ENCODE data around the gene MTF2.
A peak's percentile ranks its signal among the peaks of the same experiment; 100 is the strongest.
"Not testable (repeated sequence)": the region's sequence is repeated elsewhere in the genome, so short reads cannot be mapped to it uniquely, and the experiment has no call there.

The MTF2 gene

DNA sequence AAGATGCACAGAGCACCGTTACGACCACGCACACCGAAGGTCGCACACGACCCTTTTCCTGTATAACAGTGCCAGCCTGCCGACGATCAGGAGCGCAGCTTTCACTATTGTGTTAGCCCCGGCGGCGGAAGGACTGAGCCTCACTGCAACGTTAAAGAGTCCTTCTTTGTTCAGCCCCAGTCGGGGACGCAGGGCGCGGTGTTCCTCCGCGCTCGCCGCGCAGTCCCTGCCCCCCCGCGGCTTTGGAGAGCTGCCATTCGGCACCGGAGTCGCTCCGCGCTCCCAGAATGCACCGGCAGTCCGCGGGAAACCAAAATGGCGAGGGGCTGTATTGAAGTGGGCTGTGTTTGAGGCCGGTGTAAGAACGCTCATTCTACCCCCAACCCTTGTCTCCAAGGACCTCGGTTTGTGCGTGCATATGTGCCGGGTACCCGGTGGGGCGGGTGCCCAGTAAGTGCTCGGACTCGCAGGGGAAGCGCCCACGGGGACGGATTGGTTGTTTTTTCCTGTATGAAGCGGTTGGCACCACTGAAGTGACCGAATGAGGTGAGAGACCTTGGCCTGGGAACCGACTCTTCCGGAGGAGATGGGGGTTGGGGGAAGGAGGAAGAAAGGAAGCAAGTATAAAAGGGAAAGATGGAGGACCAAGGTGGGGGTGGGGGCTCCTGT lies at the start of gene MTF2:
Gene MTF2, plus strand, starts transcription at position 298 of the 669 bp plus-strand sequence. Its CDS starts 244 bp downstream, at position 542.
- peak; percentile 82 for DNase-seq (ENCODE audit: low spot score)

DNA sequence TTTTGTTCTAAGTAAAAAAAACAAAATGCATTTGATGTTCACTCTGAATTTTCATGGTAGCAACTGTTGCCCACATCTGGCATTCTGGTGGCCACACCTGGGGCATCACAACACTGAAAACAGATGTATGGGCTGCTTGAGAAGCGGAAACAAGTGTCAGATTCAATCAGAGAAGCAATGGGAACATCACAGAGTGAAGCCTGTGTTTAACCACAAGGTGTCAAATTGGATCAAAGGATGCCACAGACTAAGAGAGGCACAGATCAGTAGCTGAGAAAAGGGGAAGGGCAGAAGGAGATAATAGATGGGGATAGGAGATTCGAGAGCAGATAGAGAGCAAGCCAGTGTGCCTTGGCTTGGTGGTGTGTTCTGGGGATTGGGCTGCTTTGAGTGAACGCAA lies 49.8 kb upstream of the MTF2 start:
- no peak for DNase-seq (ENCODE audit: low spot score)

DNA sequence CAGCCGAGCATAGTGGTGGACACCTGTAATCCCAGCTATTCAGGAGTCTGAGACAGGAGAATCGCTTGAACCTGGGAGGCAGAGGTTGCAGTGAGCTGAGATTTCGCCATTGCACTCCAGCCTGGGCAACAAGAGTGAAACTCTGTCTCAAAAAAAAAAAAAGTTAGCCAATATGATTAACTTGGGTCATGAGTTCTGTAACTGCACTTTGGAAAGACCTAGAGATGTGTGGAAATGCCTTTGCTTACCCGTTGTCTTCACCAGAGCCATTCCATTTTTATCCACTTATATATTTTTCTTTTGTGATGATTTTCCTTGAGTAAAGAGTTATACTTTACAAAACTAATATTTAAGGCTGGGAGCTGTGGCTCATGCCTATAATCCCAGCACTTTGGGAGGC lies 48.9 kb upstream of the MTF2 start:
- DNase-seq (ENCODE audit: low spot score), result not testable (repeated sequence)

DNA sequence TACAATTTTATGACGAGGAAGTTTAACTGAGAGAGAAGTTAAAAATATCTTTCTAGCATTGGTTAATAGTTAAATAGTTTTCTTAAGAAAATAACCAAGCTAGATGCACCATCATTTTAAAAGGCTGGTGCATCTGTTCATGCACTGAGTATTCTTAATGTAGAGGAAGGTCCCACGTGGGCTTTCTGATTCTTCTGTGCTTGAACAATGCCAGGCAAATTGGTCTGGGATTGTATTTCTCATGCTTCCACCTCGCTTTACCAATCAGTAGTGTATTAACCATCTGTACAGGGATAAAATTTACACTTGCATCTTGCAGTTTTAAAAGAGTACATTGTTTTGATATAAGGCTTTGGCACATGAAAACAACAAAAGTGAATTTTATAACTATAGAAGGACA lies 47.4 kb upstream of the MTF2 start:
- no peak for DNase-seq (ENCODE audit: low spot score)

DNA sequence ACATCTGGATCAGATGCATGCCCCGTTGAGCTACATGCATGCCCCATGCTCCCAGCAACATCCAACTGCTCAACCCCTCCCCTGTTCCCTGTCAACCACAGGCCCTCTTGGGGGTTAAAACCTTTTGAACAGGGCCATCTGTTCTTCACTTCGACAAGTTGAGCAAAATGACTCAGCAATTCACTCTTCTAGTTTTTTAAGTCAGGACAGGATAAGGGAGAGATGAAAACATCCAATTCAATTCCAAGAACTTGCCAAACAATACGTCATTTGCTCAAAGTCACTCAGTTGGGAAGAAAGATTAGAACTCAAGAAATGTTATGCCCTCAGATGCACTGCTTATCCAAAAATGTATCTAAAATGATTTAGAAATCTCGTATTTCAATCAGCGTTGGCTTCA lies 46.1 kb upstream of the MTF2 start:
- no peak for DNase-seq (ENCODE audit: low spot score)

DNA sequence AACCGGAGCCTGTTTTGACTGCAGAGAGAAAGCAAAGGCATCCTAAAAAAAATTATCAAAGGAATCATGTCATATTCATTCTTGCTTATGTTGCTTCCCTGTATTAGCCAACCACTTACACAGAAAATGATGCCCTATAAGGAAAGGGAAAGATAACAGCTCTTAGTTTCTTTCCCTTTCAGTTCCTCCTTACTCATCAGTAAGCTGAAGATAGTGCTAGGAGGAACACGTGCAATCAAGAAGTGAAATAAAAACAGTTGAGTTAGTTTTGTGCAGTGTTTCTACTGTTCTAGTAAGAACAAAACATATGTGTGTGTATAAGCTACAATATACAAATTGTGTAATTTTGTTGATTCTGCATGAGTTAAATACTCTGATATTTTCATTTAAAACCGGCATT lies 45.3 kb upstream of the MTF2 start:
- no peak for DNase-seq (ENCODE audit: low spot score)

DNA sequence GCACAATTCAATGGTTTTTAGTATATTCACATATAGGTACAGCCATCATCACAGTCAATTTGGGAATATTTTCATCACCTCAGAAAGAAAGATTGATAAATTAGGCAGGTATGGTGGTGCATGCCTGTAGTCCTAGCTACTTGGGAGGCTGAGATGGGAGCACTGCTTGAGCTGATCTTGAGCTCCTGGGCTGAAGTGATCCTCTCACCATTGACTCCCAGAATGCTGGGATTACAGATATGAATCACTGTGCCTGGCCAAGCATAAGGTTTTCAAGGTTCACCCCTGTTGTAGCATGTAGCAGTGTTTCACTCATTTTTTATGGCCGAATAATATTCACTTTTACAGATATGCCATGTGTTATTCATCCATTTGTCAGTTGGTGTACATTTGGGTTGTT lies 44.7 kb upstream of the MTF2 start:
- DNase-seq (ENCODE audit: low spot score), result no peak

DNA sequence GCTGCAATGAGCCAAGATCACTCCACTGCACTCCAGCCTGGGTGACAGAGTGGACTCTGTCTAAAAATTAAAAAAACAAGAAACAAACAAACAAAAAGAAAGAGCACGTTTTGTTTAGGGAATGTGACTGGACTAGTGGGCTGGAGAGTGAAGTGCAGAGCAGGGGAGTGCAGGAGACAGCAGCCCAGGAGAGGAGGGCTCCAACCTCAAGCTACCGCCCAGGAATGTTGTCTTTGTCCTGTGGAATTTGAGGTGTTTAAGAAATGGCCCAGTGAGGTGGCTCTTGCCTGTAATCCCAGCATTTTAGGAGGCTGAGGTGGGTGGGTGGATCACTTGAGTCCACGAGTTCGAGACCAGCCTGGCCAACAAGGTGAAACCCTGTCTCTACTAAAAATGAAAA lies 42.4 kb upstream of the MTF2 start:
- DNase-seq (ENCODE audit: low spot score), result no peak

DNA sequence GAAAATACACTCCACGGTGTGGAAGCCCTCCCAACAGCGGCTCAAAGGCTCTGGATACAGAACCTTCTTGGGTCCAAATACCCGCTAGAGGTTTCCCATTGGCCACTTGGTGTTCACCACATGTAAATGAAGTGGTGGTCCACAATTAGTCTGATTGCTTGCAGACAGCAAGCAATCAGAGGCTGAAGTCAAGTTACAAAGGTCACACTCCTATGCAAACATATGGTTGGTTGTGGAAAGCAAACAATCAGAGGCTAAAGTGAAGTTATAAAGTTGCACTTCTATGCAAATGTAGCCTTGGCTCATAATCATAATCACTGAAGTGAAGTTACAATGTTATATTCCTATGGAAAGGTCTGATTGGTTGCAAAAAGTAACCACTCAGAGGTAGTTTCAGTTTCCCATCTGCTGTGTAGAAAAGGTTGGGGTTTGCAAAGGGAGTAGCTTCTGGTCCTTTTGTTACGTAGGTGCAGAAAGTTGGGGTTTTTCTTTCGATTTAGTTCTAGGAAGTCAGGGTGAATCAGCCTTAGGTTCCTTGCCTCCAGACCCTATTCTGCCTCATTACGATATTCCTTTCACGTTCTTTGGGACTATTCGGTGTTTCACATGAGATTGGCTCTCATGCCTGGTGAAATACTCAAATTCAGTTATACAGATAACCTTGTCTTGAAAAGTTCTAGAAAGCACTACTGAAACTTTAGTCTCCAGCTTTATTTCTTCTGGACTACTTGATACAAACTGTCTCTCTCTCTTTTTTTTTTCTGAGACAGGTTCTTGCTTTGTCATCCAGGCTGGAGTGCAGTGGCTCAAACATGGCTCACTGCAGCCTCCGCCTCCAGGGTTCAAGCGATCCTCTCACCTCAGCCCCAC lies 36.7 kb upstream of the MTF2 start:
- no peak for DNase-seq (ENCODE audit: low spot score)

DNA sequence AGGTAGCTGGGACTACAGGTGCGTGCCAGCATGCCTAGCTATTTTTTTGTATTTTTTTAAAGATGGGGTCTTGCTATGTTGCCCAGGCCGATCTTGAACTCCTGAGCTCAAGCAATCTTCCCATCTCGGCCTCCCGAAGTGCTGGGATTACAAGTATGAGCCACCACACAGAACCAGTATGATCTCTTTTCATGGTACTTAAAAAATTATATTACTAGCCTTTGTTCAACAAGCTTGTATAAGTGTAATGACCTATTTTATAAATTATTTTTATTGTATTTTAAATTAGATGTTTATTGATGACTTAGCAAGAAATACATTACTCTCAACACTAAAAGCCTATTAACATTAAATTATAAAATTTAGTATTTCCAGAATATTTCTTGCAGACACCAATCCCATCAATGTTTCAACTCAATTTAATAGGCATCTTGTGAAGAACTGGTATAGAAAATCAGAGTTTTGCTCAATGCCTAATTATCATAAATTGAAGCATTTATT lies 36.0 kb upstream of the MTF2 start:
- DNase-seq (ENCODE audit: low spot score), result no peak

DNA sequence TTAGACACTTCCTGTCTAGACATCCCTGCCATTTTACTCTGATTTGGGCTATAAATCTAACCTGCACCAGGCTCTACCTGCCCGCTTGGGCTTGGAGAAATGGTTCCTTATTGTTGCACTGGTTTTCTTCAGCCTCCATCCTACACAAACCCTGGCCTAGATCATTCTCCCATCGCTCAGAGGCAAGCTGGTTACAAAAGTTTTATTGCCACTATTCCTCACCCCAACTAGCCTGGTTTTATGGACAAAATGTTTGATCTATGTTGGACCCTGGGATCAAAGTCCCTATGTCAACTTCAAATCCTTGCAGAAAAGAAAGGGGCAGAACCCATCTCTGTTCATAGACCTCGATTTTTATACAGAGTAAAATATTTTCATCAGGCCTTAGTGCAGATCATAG lies 31.5 kb upstream of the MTF2 start:
- no peak for DNase-seq (ENCODE audit: low spot score)

DNA sequence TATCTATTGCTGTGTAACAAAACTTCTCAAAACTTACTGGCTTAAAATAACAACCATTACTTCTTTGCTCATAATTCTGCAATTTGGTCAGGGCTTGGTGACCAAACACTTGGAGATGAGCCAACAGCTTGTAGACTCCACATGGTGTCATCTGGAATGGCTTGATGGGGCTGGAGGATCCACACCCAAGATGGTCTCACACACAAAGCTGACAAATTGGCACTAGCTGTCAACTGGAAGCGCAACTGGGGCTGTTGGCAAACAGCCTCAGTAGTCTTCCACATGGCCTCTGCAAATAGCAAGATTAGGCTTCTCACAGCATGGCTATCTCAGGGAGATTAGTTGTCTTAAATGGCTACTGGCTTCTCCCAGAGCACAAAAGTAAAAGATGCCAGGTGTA lies 27.1 kb upstream of the MTF2 start:
- no peak for DNase-seq (ENCODE audit: low spot score)

DNA sequence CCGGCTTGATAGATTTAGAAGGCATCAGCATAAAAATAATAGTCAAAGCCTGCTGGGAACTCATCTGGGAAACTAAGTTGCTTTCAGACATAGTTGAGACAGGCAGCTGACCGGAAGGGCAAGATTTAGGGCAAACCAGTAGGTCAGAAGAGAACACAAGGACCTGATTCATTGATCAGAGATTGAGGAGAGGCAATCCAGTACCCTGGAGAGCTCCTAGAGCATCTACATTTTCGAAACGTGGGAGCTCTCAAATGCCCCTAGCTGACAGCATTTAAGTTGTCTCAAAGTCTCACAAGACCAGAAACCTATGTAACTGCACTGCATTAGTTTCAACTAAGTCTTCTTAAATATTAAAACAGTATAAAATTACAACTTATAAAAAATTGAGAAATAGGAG lies 22.9 kb upstream of the MTF2 start:
- DNase-seq (ENCODE audit: low spot score), result no peak

DNA sequence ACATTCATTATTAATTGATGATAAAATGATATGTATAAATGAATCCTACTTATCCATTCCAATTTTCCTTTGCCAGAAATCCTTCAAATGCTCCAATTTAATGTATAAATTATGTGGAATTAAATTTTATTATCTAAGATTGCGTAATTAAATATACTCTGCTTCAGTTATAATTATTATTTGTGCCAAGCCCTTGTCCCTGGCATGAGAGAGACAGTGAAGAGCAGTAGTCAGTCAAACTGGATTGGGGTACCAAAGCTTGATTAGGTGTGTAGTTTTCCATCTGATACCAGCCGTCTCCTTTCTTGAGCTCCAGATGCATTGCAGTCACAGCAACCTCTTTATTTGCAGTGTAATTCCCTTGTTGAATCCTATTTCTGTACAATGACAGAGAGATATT lies 22.4 kb upstream of the MTF2 start:
- no peak for DNase-seq (ENCODE audit: low spot score)

DNA sequence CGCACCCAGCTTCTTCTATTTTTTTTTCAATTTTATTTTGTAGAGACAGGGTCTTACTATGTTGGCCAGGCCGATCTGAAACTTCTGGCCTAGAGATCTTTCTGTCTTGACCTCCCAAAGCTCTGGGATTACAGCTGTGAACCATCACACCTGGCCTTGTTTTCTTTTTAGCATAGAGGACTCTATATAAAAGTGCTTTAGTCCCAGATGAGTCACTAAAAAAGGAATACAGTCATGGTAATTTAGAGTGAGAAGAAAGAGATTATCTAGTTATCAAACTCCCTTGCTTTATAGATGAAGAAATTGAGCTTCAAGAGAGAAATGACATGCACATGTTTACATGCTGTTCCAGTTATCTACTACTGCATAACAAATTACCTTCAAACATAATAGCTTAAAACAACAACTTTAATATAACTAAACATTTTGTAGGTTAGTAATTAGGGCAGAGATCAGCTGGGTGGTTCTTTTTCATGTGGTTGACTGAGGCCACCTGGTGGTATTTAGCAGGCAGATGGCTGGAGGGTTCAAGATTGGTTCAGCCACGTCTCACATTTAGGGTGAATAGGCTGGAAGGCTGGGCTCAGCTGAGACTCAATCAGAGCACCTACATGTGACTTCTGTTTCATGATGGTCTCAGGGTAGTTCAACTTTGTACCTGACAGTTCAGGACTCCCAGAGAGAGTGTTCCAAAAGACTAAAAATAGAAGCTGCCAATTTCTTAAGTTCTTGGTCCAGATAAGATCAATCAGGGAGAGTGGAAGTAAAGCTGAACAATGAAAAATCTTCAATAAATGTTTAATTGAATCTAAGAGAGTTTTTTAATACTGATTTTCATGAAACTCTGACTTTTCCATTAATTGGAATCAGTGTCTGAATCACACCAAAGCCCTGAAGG lies 16.9 kb upstream of the MTF2 start:
- no peak for DNase-seq (ENCODE audit: low spot score)

DNA sequence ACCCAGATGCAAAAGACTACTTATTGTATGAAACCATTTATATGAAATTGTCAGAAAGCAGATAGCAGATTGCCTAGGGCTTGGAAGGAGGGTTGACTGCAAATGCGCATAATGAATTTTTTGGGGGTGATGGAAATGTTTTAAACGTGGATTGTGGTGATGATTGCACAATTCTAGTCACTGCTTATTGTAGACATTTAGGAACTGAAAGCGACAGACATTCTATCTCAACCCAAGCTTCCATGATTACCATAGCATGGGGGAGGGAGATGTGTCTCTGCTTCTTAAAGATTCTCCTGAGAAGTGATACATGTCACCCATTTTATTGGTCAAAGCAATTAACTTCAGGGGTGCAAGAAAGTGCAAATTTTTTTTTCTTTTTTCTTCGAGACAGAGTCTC lies 2.8 kb upstream of the MTF2 start:
- no peak for DNase-seq (ENCODE audit: low spot score)

DNA sequence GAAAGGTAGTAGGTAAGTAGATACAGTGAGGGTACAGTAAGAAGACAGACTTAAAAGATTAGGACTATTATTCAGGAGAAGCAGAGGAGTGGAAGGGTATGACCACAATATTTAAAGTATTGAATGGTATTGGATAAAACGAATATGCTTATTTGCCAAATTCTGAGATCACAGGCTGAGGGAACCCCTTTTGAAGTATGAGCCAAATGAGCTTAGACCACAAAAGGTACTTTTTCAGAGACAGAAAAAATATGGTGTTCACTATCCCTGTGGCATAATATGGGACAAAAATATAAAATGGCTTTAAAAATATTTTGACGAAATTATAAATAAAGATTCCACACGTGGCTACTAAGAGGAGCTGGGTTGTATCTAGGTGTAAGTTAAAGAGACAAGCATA lies 880 bp upstream of the MTF2 start:
- no peak for DNase-seq (ENCODE audit: low spot score)

DNA sequence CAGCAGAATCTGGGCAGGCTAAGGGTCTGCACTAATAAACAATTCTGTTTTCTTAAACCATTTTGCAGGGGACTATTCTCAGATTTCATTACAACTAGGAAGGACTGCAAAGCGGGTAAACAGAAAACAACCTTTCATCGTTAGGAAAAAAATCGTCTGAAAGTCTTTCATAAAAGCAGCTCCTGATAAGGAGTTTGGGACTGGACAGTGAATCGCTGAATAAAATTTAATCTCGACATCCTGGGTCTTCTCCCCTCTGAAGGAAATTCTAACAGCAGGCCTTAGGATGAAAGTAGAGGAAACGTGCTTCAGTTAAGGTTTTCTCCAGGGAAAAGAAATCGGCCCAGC lies 471 bp upstream of the MTF2 start:
- DNase-seq (ENCODE audit: low spot score), result no peak

DNA sequence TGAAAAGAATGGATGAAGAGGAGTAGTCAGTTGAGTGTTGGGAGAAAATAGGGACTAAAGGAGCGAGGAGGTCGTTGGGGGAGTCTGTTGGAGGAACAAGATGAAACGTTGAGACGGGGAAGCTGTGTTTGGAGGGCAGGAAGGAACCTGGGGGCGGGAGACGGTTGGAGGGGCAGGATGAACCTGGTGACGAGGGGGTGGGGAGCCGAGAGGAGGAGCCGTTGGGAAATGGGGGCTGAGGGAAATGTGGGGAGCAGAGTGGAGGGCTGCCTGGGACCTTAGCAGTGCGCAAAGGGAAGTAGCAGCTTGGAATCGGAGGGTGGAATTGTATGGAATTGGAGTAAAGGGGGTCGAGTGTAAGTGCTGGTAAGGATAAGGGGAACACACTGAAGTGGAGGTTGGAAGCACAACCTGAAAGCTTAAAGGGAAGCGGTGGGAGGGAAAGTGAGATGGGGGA lies 630 bp downstream of the MTF2 start:
- DNase-seq (ENCODE audit: low spot score), result no peak

DNA sequence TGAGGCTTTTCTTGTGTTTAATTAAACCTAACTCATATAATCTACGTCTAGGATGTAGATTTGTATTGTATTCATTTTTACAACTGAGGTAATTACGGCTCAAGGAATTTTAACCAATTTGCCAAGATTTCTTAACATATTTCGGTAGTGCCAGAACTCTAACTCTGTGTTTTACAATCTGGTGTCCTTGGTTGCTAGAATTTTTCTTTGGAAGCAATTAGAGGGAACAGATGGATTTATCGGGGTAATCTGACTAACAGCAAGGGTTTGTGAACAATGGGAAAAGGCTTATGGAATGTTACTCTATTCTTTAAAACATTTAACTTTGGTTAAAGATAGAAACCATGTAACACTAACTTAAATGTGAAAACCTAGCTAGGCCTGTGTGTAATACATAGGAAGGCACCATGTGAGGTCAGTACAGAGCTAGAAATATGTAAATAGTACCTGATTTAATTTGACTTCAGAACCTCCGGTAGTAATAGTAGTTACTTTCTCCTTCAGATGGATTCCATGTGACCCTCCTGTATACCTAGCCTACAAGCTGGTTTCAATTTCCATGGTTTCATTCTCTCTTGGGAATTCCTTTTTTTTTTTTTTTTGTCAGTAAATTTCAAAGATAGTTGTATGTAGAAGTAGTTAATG lies 1.2 kb downstream of the MTF2 start:
- peak; percentile 54 for DNase-seq (ENCODE audit: low spot score)

DNA sequence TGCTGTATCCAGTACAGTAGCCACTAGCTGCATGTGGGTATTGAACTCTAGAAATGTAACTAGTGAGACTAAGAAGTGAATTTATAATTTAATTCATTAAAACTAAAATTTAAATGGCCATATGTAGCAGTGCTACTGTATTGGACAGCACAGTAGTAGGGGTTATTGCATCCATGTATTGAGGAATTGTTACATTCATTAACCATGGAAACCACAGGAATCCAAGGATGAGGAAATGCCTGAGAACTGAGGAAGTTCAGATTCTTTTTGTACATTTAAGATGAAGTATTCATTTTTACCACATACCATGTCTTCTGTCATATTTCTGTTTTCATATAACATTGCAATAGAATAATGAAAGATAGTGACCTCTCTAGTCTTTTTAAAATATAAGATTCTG lies 2.6 kb downstream of the MTF2 start:
- peak; percentile 42 for DNase-seq (ENCODE audit: low spot score)

DNA sequence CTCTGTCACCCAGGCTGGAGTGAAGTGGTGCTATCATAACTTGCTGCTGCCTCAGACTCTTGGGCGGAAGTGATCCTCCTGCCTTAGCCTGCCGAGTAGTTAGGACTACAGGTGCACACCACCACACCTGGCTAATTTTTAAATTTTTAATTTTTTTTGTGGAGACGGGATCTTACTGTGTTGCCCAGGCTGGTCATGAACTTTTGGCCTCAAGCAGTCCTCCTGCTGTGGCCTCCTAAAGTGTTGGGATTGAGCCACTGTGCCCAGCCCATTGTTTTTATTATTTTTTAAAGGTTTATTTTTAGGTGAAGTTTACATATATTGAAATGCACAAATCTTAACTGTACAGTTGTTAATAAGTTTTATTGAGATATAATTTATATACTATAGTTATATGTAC lies 3.2 kb downstream of the MTF2 start:
- DNase-seq (ENCODE audit: low spot score), result no peak

Data from COLO829 (cell line).